Ishikawa (cell line): Measurements from ENCODE around the gene DNMT3B.

Experiments
- EGR1 ChIP-seq: IDR thresholded peaks from 2 replicates; pipeline ENCODE4 v1.6.1; 2012
- EP300 ChIP-seq: IDR thresholded peaks from 2 replicates; pipeline ENCODE4 v1.6.1; 2012; ENCODE audit warnings: borderline replicate concordance
- FOXM1 ChIP-seq: IDR thresholded peaks from 2 replicates; pipeline ENCODE4 v1.6.1; 2012; ENCODE audit warnings: low read depth, borderline replicate concordance
- TAF1 ChIP-seq: IDR thresholded peaks from 2 replicates; pipeline ENCODE4 v1.6.1; 2012; ENCODE audit warnings: low read depth, mild to moderate bottlenecking

- TF ChIP-seq FOXM1 (no peak), TAF1 (no peak), EP300 (no peak), EGR1 (no peak)
These were observed 43.5 kb downstream of the DNMT3B start for GRCh38 chr20:32805721-32806120.
